Glutamatergic neuron (in vitro differentiated cells): Measurements from ENCODE around the gene CACNG5. TPM values are rescaled to one million over a fixed set of nuclear protein-coding genes. Genes with fewer than 3 reads are reported as not detected.
A peak's percentile ranks its signal among the peaks of the same experiment; 100 is the strongest.

Source experiments
- DNase-seq: peaks from one replicate; pipeline ENCODE4 v3.0.0; 2022
- H3K27ac Mint-ChIP-seq: one replicate; pipeline ENCODE4 v1.8.0; 2020; ENCODE audit warnings: mild to moderate bottlenecking, mixed read lengths, inconsistent platforms; ENCODE audit not compliant: unreplicated experiment
- H3K27me3 Mint-ChIP-seq: one replicate; pipeline ENCODE4 v1.8.0; 2020; ENCODE audit warnings: mild to moderate bottlenecking, moderate library complexity, mixed read lengths, inconsistent platforms; ENCODE audit not compliant: unreplicated experiment
- H3K36me3 Mint-ChIP-seq: one replicate; pipeline ENCODE4 v1.8.0; 2020; ENCODE audit warnings: mild to moderate bottlenecking, mixed read lengths, inconsistent platforms; ENCODE audit not compliant: unreplicated experiment
- H3K4me1 Mint-ChIP-seq: one replicate; pipeline ENCODE4 v1.8.0; 2020; ENCODE audit warnings: mild to moderate bottlenecking, low read depth, mixed read lengths, inconsistent platforms; ENCODE audit not compliant: unreplicated experiment
- H3K4me3 Mint-ChIP-seq: one replicate; pipeline ENCODE4 v1.8.0; 2020; ENCODE audit warnings: mild to moderate bottlenecking, mixed read lengths, inconsistent platforms; ENCODE audit not compliant: unreplicated experiment
- H3K9me3 Mint-ChIP-seq: one replicate; pipeline ENCODE4 v1.8.0; 2020; ENCODE audit warnings: mild to moderate bottlenecking, moderate library complexity, mixed read lengths, inconsistent platforms; ENCODE audit not compliant: unreplicated experiment
- total RNA-seq: library from RNA; stranded (reverse); fragmentation: NEBNext Ultra II Directional; extraction: Animal tissue kit (Norgen Biotek cat#: 25700); gene quantifications from one replicate; pipeline ENCODE4 v1.2.1, GENCODE V29; 2021; ENCODE audit not compliant: unreplicated experiment
- TF ChIP-seq, protein P1 (sequence below): fragments of 200-600 bp; sonication (generic); IDR thresholded peaks from one replicate; pipeline ENCODE4 v1.5.0; 2021; ENCODE audit not compliant: partially characterized antibody, unreplicated experiment

CACNG5 gene
- total RNA-seq, 1 donor from 2014 or later = 45.1 TPM

DNA sequence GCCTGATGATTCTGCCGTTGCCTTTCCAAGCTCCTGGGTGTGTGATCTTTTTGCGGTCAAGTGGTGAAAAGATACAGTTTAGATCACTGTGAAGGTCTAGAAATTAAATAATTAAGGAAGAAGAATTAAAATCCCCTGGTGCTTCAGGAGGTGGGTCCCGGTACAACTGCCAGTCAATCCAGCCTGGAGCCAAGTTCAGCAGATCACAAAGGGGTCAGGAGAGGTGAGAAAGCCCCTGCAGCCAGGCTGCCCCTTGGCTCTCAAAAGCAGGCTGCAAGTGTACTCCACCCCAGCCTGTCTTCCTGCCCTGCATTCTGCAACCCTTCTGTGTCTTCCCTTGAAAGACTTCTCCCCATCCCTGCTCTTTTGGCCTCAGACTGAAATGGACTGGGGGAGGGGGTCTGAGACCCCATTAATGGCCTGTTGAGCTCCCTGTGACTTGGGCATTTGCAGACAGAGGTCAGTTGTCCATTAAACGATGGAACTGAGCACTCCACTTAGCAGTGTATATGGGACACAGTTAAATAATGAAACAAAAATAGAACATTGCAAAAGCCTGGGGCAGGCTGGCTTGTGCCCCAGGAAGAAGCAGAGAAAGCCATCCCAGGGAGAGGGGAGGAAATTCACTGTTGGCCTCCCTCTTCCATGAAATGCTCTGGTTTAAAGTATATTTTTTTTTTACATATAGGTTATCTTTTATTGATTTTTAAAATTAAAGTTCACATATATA lies 15.1 kb downstream of the CACNG5 start:
- DNase-seq = no peak
- peaks cover 4% of the 10 kb centered on the region for H3K9me3 Mint-ChIP-seq
- H3K36me3 Mint-ChIP-seq = peaks cover 25% of the 10 kb centered on the region
- peaks cover 5% of the 10 kb centered on the region for H3K27me3 Mint-ChIP-seq
- no peak overlapping the region for H3K4me3 Mint-ChIP-seq
- TF ChIP-seq, protein P1, sequence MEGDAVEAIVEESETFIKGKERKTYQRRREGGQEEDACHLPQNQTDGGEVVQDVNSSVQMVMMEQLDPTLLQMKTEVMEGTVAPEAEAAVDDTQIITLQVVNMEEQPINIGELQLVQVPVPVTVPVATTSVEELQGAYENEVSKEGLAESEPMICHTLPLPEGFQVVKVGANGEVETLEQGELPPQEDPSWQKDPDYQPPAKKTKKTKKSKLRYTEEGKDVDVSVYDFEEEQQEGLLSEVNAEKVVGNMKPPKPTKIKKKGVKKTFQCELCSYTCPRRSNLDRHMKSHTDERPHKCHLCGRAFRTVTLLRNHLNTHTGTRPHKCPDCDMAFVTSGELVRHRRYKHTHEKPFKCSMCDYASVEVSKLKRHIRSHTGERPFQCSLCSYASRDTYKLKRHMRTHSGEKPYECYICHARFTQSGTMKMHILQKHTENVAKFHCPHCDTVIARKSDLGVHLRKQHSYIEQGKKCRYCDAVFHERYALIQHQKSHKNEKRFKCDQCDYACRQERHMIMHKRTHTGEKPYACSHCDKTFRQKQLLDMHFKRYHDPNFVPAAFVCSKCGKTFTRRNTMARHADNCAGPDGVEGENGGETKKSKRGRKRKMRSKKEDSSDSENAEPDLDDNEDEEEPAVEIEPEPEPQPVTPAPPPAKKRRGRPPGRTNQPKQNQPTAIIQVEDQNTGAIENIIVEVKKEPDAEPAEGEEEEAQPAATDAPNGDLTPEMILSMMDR = no peak
- H3K4me1 Mint-ChIP-seq = peaks cover 13% of the 10 kb centered on the region
- H3K27ac Mint-ChIP-seq = peak overlapping the region; percentile 5

DNA sequence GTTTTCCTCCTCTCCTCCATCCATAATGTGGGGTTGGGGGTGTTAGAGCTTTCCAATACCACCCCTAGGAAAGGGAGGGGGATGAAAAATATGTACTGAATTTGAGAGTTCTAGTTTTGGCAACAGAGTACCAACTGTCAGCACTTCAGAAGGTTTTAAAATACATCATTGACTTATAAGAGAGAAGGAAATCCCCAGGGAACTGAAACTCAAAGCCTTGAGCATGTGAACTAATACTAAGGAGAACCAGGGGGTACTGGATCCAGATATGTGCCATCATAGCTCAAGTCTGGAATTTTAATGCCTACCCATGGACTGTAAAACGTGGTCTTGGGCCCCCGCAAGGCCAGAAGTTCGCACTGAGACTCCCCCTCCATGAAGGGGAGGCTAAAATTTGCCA lies 15.8 kb downstream of the CACNG5 start:
- Mint-ChIP-seq H3K9me3 (peaks cover 4% of the 10 kb centered on the region), H3K27ac (no peak overlapping the region), H3K36me3 (peaks cover 27% of the 10 kb centered on the region), H3K27me3 (peaks cover 3% of the 10 kb centered on the region), H3K4me3 (peak overlapping the region; percentile 35), H3K4me1 (peaks cover 13% of the 10 kb centered on the region)
- TF ChIP-seq, protein P1 = no peak
- no peak for DNase-seq

DNA sequence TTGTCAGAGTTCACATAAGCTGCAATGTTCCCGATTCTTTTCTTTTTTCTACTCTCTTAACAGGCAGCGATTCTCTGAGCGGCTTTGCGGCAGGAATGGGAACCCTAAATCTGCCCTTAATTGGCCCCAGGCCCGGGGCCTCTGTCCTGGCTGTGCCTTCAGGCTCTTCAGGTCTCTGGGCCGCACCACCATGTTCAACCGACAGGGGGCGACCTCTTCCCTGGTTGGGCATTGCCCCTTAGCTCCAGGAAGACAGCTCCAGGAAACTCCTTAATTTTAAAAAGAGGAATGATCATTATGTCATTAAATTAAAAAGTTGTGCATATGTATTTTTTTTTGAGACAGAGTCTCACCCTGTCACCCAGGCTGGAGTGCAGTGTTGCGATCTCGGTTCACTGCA lies 20.3 kb downstream of the CACNG5 start:
- peaks cover 20% of the 10 kb centered on the region for H3K36me3 Mint-ChIP-seq
- H3K4me1 Mint-ChIP-seq = peaks cover 12% of the 10 kb centered on the region
- H3K4me3 Mint-ChIP-seq = no peak overlapping the region
- no peak for DNase-seq
- peaks cover 6% of the 10 kb centered on the region for H3K27me3 Mint-ChIP-seq
- H3K27ac Mint-ChIP-seq = no peak overlapping the region
- no peaks in the 10 kb centered on the region for H3K9me3 Mint-ChIP-seq
- TF ChIP-seq, protein P1 = peak; percentile 59

DNA sequence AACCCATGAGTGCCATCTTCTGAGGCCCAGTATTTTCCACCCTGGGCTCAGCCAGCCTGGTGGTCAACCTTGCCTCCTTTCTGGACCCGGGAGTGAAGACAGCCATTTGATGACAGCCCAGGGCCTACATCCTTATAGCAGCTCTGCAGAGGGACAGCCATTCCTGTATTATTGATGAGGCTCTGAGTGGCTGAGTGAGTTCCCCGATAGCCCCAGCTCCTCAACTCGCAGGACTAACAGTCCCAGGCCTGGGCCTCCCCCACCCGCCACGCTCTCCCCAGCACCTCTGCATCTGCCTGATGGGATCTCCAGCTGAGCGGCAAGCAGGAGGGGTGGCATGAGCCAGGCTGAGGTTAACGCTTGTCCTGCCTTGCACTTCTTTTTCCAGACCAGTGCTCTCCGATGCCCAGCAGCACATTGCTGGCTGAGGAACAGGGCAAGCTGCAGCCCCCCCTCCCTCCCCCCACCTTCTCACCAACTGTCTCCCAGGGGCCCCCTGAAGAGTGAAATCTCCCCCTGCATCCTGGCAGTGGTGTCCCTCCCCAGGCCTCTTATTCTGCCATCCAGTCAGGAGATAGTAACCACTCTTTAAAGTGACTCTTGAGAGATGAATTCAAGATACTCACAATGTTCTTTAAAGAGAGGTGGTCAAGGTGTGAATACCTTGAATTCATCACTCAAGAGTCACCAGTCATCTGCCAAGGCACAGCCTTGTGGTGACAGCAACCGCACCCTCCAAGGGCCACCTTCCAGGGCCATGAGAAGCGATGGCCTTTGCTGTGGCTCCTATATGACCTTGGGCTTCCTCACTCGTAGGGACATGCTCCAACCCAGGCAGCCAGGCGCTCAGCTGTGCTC lies 23.5 kb downstream of the CACNG5 start:
- TF ChIP-seq, protein P1 = no peak
- no peak for DNase-seq
- Mint-ChIP-seq H3K4me1 (peaks cover 3% of the 10 kb centered on the region), H3K27ac (no peak overlapping the region), H3K36me3 (peaks cover 17% of the 10 kb centered on the region), H3K4me3 (no peak overlapping the region), H3K27me3 (peaks cover 6% of the 10 kb centered on the region), H3K9me3 (no peaks in the 10 kb centered on the region)

DNA sequence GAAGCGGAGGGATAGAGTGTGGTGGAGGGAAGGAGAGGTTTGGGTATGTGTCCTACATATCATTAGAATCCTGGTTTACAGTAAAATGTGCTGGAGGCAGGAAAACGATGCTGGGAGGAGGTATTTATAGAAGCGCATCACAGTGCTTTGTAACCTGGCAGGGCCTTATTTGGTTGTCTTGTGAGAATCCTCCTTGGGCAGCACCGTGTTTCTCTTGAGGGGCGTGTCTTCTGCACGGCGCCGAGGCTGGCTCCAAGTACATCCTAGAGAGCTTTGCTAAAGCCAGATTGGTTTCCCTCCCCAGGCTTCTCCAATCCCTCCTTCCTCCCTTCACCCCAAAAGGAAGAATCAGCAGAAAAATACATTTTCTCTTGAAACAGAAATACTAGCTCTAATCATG lies 24.4 kb downstream of the CACNG5 start:
- H3K9me3 Mint-ChIP-seq = peaks cover 1% of the 10 kb centered on the region
- H3K4me3 Mint-ChIP-seq = no peak overlapping the region
- no peak overlapping the region for H3K27ac Mint-ChIP-seq
- peaks cover 6% of the 10 kb centered on the region for H3K27me3 Mint-ChIP-seq
- H3K4me1 Mint-ChIP-seq = peaks cover 3% of the 10 kb centered on the region
- DNase-seq = no peak
- TF ChIP-seq, protein P1 = no peak
- peaks cover 17% of the 10 kb centered on the region for H3K36me3 Mint-ChIP-seq
